Skeletal muscle satellite cell (primary cell): Measurements from ENCODE around the gene AKAP13.

Experiments used
- H3K27me3 ChIP-seq: 2 replicates; pipeline ENCODE4 v1.7.0; 2013; ENCODE audit warnings: low read length; ENCODE audit not compliant: control insufficient read depth, insufficient read depth
- H3K36me3 ChIP-seq: 2 replicates; pipeline ENCODE4 v1.7.0; 2013; ENCODE audit warnings: mild to moderate bottlenecking, control low read depth, low read length; ENCODE audit not compliant: insufficient read depth
- H3K4me1 ChIP-seq: 2 replicates; pipeline ENCODE4 v1.7.0; 2013; ENCODE audit warnings: low read length; ENCODE audit not compliant: control insufficient read depth, insufficient read depth
- H3K4me2 ChIP-seq: 2 replicates; pipeline ENCODE4 v1.7.0; 2013; ENCODE audit warnings: mild to moderate bottlenecking, low read length
- H3K4me3 ChIP-seq: 2 replicates; pipeline ENCODE4 v1.7.0; 2013; ENCODE audit warnings: low read length
- H3K9ac ChIP-seq: 2 replicates; pipeline ENCODE4 v1.7.0; 2013; ENCODE audit warnings: mild to moderate bottlenecking, low read depth, low read length, moderate library complexity
- H3K9me3 ChIP-seq: replicated peaks from 2 replicates; pipeline ENCODE4 v1.7.0; 2013; ENCODE audit warnings: mild to moderate bottlenecking, control low read depth, low read length

Gene AKAP13

GRCh38 chr15:85710340-85710842, 330.0 kb downstream of the AKAP13 start:
- no peak overlapping the region for H3K4me3 ChIP-seq
- no peaks in the 10 kb centered on the region for H3K9me3 ChIP-seq
- peaks cover 21% of the 10 kb centered on the region for H3K36me3 ChIP-seq
- peaks cover 39% of the 10 kb centered on the region for H3K4me1 ChIP-seq
- H3K9ac ChIP-seq: no peak overlapping the region
- no peak overlapping the region for H3K4me2 ChIP-seq
- no peaks in the 10 kb centered on the region for H3K27me3 ChIP-seq

- Histone ChIP-seq H3K4me3 (no peak overlapping the region), H3K27me3 (no peaks in the 10 kb centered on the region), H3K36me3 (peaks cover 31% of the 10 kb centered on the region)
Measured at GRCh38 chr15:85711580-85712192, 331.3 kb downstream of the AKAP13 start.

GRCh38 chr15:85716261-85716660, 335.9 kb downstream of the AKAP13 start:
- peaks cover 45% of the 10 kb centered on the region for H3K36me3 ChIP-seq
- no peak overlapping the region for H3K9ac ChIP-seq
- H3K4me2 ChIP-seq: no peak overlapping the region
- H3K4me3 ChIP-seq: no peak overlapping the region
- H3K27me3 ChIP-seq: no peaks in the 10 kb centered on the region
- no peaks in the 10 kb centered on the region for H3K9me3 ChIP-seq
- H3K4me1 ChIP-seq: peaks cover 14% of the 10 kb centered on the region

More at GRCh38 chr15:85711580-85712192, 331.3 kb downstream of the AKAP13 start:
- H3K9ac ChIP-seq: no peak overlapping the region
- H3K4me1 ChIP-seq: peaks cover 34% of the 10 kb centered on the region
- no peaks in the 10 kb centered on the region for H3K9me3 ChIP-seq
- no peak overlapping the region for H3K4me2 ChIP-seq

GRCh38 chr15:85717212-85717611, 336.8 kb downstream of the AKAP13 start:
- H3K4me3 ChIP-seq: no peak overlapping the region
- no peaks in the 10 kb centered on the region for H3K27me3 ChIP-seq
- no peak overlapping the region for H3K4me2 ChIP-seq
- peaks cover 51% of the 10 kb centered on the region for H3K36me3 ChIP-seq
- H3K9me3 ChIP-seq: no peaks in the 10 kb centered on the region
- H3K9ac ChIP-seq: no peak overlapping the region
- H3K4me1 ChIP-seq: peaks cover 5% of the 10 kb centered on the region

- no peak overlapping the region for H3K4me2 ChIP-seq
- H3K27me3 ChIP-seq: no peaks in the 10 kb centered on the region
- peaks cover 61% of the 10 kb centered on the region for H3K36me3 ChIP-seq
- no peak overlapping the region for H3K4me3 ChIP-seq
- H3K4me1 ChIP-seq: no peaks in the 10 kb centered on the region
- no peaks in the 10 kb centered on the region for H3K9me3 ChIP-seq
- no peak overlapping the region for H3K9ac ChIP-seq
Measured at GRCh38 chr15:85718271-85718971, 338.0 kb downstream of the AKAP13 start.

GRCh38 chr15:85718981-85719380, 338.6 kb downstream of the AKAP13 start:
- Histone ChIP-seq H3K27me3 (no peaks in the 10 kb centered on the region), H3K36me3 (peaks cover 64% of the 10 kb centered on the region), H3K4me2 (no peak overlapping the region), H3K4me1 (peaks cover 3% of the 10 kb centered on the region), H3K4me3 (no peak overlapping the region), H3K9me3 (no peaks in the 10 kb centered on the region), H3K9ac (no peak overlapping the region)

- H3K36me3 ChIP-seq: peaks cover 49% of the 10 kb centered on the region
Measured at GRCh38 chr15:85722374-85723152, 342.2 kb downstream of the AKAP13 start.

GRCh38 chr15:85723960-85724945, 343.9 kb downstream of the AKAP13 start:
- no peaks in the 10 kb centered on the region for H3K9me3 ChIP-seq
- H3K4me1 ChIP-seq: peaks cover 47% of the 10 kb centered on the region
- H3K27me3 ChIP-seq: no peaks in the 10 kb centered on the region
- peak overlapping the region; percentile 64 for H3K4me2 ChIP-seq
- H3K9ac ChIP-seq: peak overlapping the region; percentile 77
- no peak overlapping the region for H3K4me3 ChIP-seq
- H3K36me3 ChIP-seq: peaks cover 44% of the 10 kb centered on the region

More at GRCh38 chr15:85722374-85723152, 342.2 kb downstream of the AKAP13 start:
- H3K27me3 ChIP-seq: no peaks in the 10 kb centered on the region
- no peak overlapping the region for H3K9ac ChIP-seq
- H3K4me1 ChIP-seq: peaks cover 37% of the 10 kb centered on the region
- H3K4me3 ChIP-seq: no peak overlapping the region
- no peaks in the 10 kb centered on the region for H3K9me3 ChIP-seq
- H3K4me2 ChIP-seq: no peak overlapping the region

- Histone ChIP-seq H3K4me3 (no peak overlapping the region), H3K4me2 (peak overlapping the region; percentile 64), H3K9me3 (no peaks in the 10 kb centered on the region), H3K4me1 (peaks cover 47% of the 10 kb centered on the region), H3K9ac (peak overlapping the region; percentile 77), H3K36me3 (peaks cover 45% of the 10 kb centered on the region), H3K27me3 (no peaks in the 10 kb centered on the region)
Measured at GRCh38 chr15:85725019-85725418, 344.6 kb downstream of the AKAP13 start.

GRCh38 chr15:85725564-85725963, 345.2 kb downstream of the AKAP13 start:
- Histone ChIP-seq H3K4me3 (peak overlapping the region; percentile 13), H3K4me2 (peak overlapping the region; percentile 64), H3K27me3 (no peaks in the 10 kb centered on the region), H3K4me1 (peaks cover 50% of the 10 kb centered on the region), H3K36me3 (peaks cover 47% of the 10 kb centered on the region), H3K9ac (peak overlapping the region; percentile 77), H3K9me3 (no peaks in the 10 kb centered on the region)
